ENCODE results near the gene FHL2.

Gene FHL2

DNA sequence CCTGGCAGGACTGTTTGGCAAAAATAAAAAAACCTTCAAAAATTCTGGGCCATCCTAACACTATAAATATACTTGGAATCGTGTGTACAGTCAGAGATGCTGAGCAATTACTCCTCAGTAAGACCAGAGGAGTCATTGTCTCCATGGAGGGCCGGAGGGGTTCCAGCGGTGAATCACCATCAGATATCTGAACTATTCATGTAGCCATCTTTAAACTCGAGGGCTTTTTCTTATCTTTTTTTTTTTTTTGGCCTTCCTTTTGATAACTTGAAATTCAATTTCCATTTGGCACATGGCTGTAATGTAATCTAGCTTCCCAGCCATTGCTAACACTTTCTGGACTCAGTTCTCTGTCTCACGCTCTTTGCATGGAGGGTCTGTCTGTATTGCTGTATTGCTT, 7.4 kb upstream of the FHL2 start:
- Histone ChIP-seq H3K9me3 (ENCODE audit: insufficient read depth, low read length) (no peaks in the 10 kb centered on the region), H3K4me2 (ENCODE audit: low read depth, low read length, poor library complexity, severe bottlenecking) (no peak overlapping the region), H3K4me3 (ENCODE audit: insufficient read depth, low read length, poor library complexity, severe bottlenecking) (no peak overlapping the region), H3K9ac (ENCODE audit: low read length) (no peak overlapping the region), H3K27ac (ENCODE audit: low read depth, low read length) (no peak overlapping the region), H3K79me2 (ENCODE audit: insufficient read depth, low read length) (no peaks in the 10 kb centered on the region), H3K36me3 (ENCODE audit: low read length) (no peaks in the 10 kb centered on the region), H3K9me2 (replicated peaks; ENCODE audit: insufficient read depth, low read length) (no peaks in the 10 kb centered on the region), H3K27me3 (ENCODE audit: low read length) (no peaks in the 10 kb centered on the region), H3F3A (ENCODE audit: insufficient read depth) (no peaks in the 10 kb centered on the region), H2AFZ (ENCODE audit: low read depth, low read length, severe bottlenecking) (no peak overlapping the region), H4K20me1 (ENCODE audit: low read depth, low read length) (no peaks in the 10 kb centered on the region)
- TF ChIP-seq EZH2phosphoT487 (conservative IDR thresholded peaks at IDR 0.05; ENCODE audit: low read length) (no peak), CTCF (IDR thresholded peaks at IDR 0.05; ENCODE audit: insufficient read depth, low read length, poor library complexity, severe bottlenecking) (no peak)

- Histone ChIP-seq H3K4me2 (ENCODE audit: low read depth, low read length, poor library complexity, severe bottlenecking) (no peak overlapping the region), H3K4me3 (ENCODE audit: insufficient read depth, low read length, poor library complexity, severe bottlenecking) (no peak overlapping the region), H3K9me3 (ENCODE audit: insufficient read depth, low read length) (no peaks in the 10 kb centered on the region), H2AFZ (ENCODE audit: low read depth, low read length, severe bottlenecking) (no peak overlapping the region), H3K36me3 (ENCODE audit: low read length) (no peaks in the 10 kb centered on the region), H3K27me3 (ENCODE audit: low read length) (no peaks in the 10 kb centered on the region), H3K27ac (ENCODE audit: low read depth, low read length) (no peak overlapping the region), H3K79me2 (ENCODE audit: insufficient read depth, low read length) (no peaks in the 10 kb centered on the region), H4K20me1 (ENCODE audit: low read depth, low read length) (no peaks in the 10 kb centered on the region), H3F3A (ENCODE audit: insufficient read depth) (no peaks in the 10 kb centered on the region), H3K9me2 (replicated peaks; ENCODE audit: insufficient read depth, low read length) (no peaks in the 10 kb centered on the region), H3K9ac (ENCODE audit: low read length) (no peak overlapping the region)
- TF ChIP-seq EZH2phosphoT487 (conservative IDR thresholded peaks at IDR 0.05; ENCODE audit: low read length) (no peak), CTCF (IDR thresholded peaks at IDR 0.05; ENCODE audit: insufficient read depth, low read length, poor library complexity, severe bottlenecking) (no peak)
Measured at GRCh38 chr2:105405291-105405690, 6.4 kb upstream of the FHL2 start.

DNA sequence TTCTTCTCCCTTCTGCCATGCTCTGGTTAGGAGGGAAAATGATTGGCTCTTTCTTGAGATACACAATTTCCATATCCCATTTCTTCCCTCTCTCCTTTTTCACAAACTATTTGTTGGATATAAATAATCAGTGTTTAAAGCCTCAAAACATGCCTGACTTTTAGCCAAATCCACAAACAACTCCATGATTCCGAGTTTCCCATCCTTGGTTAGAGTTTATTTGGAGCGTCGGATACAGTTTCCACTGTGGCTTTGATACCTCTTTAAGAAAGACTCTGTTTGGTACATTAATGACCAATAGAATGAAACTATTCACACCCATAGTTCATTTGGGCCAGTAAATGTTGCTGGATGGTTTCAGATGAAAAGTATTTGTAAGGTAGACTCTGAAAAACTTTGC, 5.9 kb upstream of the FHL2 start:
- TF ChIP-seq CTCF (IDR thresholded peaks at IDR 0.05; ENCODE audit: insufficient read depth, low read length, poor library complexity, severe bottlenecking) (no peak), EZH2phosphoT487 (conservative IDR thresholded peaks at IDR 0.05; ENCODE audit: low read length) (no peak)
- Histone ChIP-seq H3K79me2 (ENCODE audit: insufficient read depth, low read length) (no peaks in the 10 kb centered on the region), H3K27me3 (ENCODE audit: low read length) (no peaks in the 10 kb centered on the region), H3K36me3 (ENCODE audit: low read length) (no peaks in the 10 kb centered on the region), H4K20me1 (ENCODE audit: low read depth, low read length) (no peaks in the 10 kb centered on the region), H2AFZ (ENCODE audit: low read depth, low read length, severe bottlenecking) (no peak overlapping the region), H3K27ac (ENCODE audit: low read depth, low read length) (no peak overlapping the region), H3K4me2 (ENCODE audit: low read depth, low read length, poor library complexity, severe bottlenecking) (no peak overlapping the region), H3K4me3 (ENCODE audit: insufficient read depth, low read length, poor library complexity, severe bottlenecking) (no peak overlapping the region), H3K9me3 (ENCODE audit: insufficient read depth, low read length) (no peaks in the 10 kb centered on the region), H3K9me2 (replicated peaks; ENCODE audit: insufficient read depth, low read length) (no peaks in the 10 kb centered on the region), H3F3A (ENCODE audit: insufficient read depth) (no peaks in the 10 kb centered on the region), H3K9ac (ENCODE audit: low read length) (no peak overlapping the region)

All from SU-DHL-6 (cell line).